NT2/D1 (cell line): ENCODE data around the gene SMIM11.

Source experiments
- DNase-seq: peaks from one replicate; pipeline ENCODE4 v3.0.0-alpha.2; 2011; ENCODE audit warnings: low read depth, low spot score
- H3K27me3 ChIP-seq: 2 replicates; pipeline ENCODE4 v1.6.0; 2011; ENCODE audit warnings: mild to moderate bottlenecking; ENCODE audit not compliant: insufficient read length, insufficient read depth
- H3K36me3 ChIP-seq: 2 replicates; pipeline ENCODE4 v1.6.1; 2011; ENCODE audit warnings: mild to moderate bottlenecking, low read length, mixed read lengths; ENCODE audit not compliant: insufficient read depth, insufficient read length
- H3K4me1 ChIP-seq: 2 replicates; pipeline ENCODE4 v1.5.1; 2011; ENCODE audit not compliant: insufficient read depth, insufficient read length
- H3K4me3 ChIP-seq: 2 replicates; pipeline ENCODE4 v1.5.1; 2011; ENCODE audit warnings: low read depth; ENCODE audit not compliant: insufficient read length
- H3K9ac ChIP-seq: 2 replicates; pipeline ENCODE4 v1.6.0; 2011; ENCODE audit warnings: low read depth; ENCODE audit not compliant: insufficient read length
- H3K9me3 ChIP-seq: 2 replicates; pipeline ENCODE4 v1.5.1; 2011; ENCODE audit warnings: mild to moderate bottlenecking, low read length; ENCODE audit not compliant: insufficient read depth
- SUZ12 ChIP-seq: IDR thresholded peaks from 2 replicates; pipeline ENCODE4 v1.6.1; 2011; ENCODE audit not compliant: insufficient read length, insufficient read depth; ENCODE audit errors: extremely low read depth
- YY1 ChIP-seq: IDR thresholded peaks from 2 replicates; pipeline ENCODE4 v1.6.1; 2011; ENCODE audit not compliant: insufficient read length, insufficient read depth
- ZNF274 ChIP-seq: IDR thresholded peaks from 2 replicates; pipeline ENCODE4 v1.6.1; 2011; ENCODE audit warnings: mild to moderate bottlenecking, low read depth, low read length

Gene SMIM11

GRCh38 chr21:34344584-34344983, 30.7 kb upstream of the SMIM11 start:
- H3K9me3 ChIP-seq: no peaks in the 10 kb centered on the region; the same call in 1 of the 2 replicates
- H3K4me1 ChIP-seq: no peaks in the 10 kb centered on the region
- H3K4me3 ChIP-seq: no peak overlapping the region
- no peak for DNase-seq
- no peak for TF ChIP-seq SUZ12
- no peak for TF ChIP-seq ZNF274
- TF ChIP-seq YY1: no peak
- no peaks in the 10 kb centered on the region for H3K36me3 ChIP-seq
- no peak overlapping the region for H3K9ac ChIP-seq
- peaks cover 2% of the 10 kb centered on the region for H3K27me3 ChIP-seq

- Histone ChIP-seq H3K36me3 (no peaks in the 10 kb centered on the region), H3K9ac (no peak overlapping the region), H3K4me1 (no peaks in the 10 kb centered on the region), H3K27me3 (peaks cover 2% of the 10 kb centered on the region), H3K4me3 (no peak overlapping the region), H3K9me3 (no peaks in the 10 kb centered on the region; the same call in 1 of the 2 replicates)
- TF ChIP-seq SUZ12 (no peak), ZNF274 (no peak), YY1 (no peak)
- DNase-seq: no peak
Observed at GRCh38 chr21:34345091-34345871, 30.0 kb upstream of the SMIM11 start.

- Histone ChIP-seq H3K4me3 (no peak overlapping the region), H3K27me3 (peaks cover 2% of the 10 kb centered on the region), H3K36me3 (no peaks in the 10 kb centered on the region), H3K9me3 (no peaks in the 10 kb centered on the region; the same call in 1 of the 2 replicates), H3K4me1 (no peaks in the 10 kb centered on the region), H3K9ac (no peak overlapping the region)
- DNase-seq: no peak
- TF ChIP-seq YY1 (no peak), SUZ12 (no peak), ZNF274 (no peak)
Observed at GRCh38 chr21:34345892-34346291, 29.4 kb upstream of the SMIM11 start.

GRCh38 chr21:34348890-34349519, 26.3 kb upstream of the SMIM11 start:
- Histone ChIP-seq H3K36me3 (no peaks in the 10 kb centered on the region), H3K4me3 (no peak overlapping the region), H3K9ac (no peak overlapping the region), H3K27me3 (no peaks in the 10 kb centered on the region), H3K4me1 (no peaks in the 10 kb centered on the region), H3K9me3 (no peaks in the 10 kb centered on the region)
- no peak for DNase-seq
- TF ChIP-seq SUZ12 (no peak), ZNF274 (no peak), YY1 (no peak)

- no peaks in the 10 kb centered on the region for H3K36me3 ChIP-seq
- DNase-seq: peak; percentile 62
- H3K9ac ChIP-seq: no peak overlapping the region
- no peaks in the 10 kb centered on the region for H3K4me1 ChIP-seq
- H3K4me3 ChIP-seq: no peak overlapping the region
- H3K9me3 ChIP-seq: no peaks in the 10 kb centered on the region
- TF ChIP-seq SUZ12 (no peak), YY1 (no peak), ZNF274 (no peak)
- no peaks in the 10 kb centered on the region for H3K27me3 ChIP-seq
Observed at GRCh38 chr21:34351786-34352241, 23.5 kb upstream of the SMIM11 start.

GRCh38 chr21:34352556-34352955, 22.8 kb upstream of the SMIM11 start:
- no peaks in the 10 kb centered on the region for H3K9me3 ChIP-seq
- H3K36me3 ChIP-seq: no peaks in the 10 kb centered on the region
- H3K27me3 ChIP-seq: no peaks in the 10 kb centered on the region
- no peaks in the 10 kb centered on the region for H3K4me1 ChIP-seq
- no peak for DNase-seq
- H3K9ac ChIP-seq: no peak overlapping the region
- TF ChIP-seq YY1 (no peak), SUZ12 (no peak), ZNF274 (no peak)
- no peak overlapping the region for H3K4me3 ChIP-seq

GRCh38 chr21:34353182-34353581, 22.1 kb upstream of the SMIM11 start:
- TF ChIP-seq SUZ12: no peak
- TF ChIP-seq YY1: no peak
- no peak for TF ChIP-seq ZNF274
- Histone ChIP-seq H3K9ac (no peak overlapping the region), H3K9me3 (no peaks in the 10 kb centered on the region), H3K4me1 (no peaks in the 10 kb centered on the region), H3K4me3 (no peak overlapping the region), H3K27me3 (no peaks in the 10 kb centered on the region), H3K36me3 (no peaks in the 10 kb centered on the region)
- no peak for DNase-seq
